CD4-positive, alpha-beta T cell (primary cell): ENCODE results near the gene CNBP. TPM values are rescaled to one million over a fixed set of nuclear protein-coding genes. Genes with fewer than 3 reads are reported as not detected.

Experiments
- ATAC-seq: fragments of 200-7000 bp; cut with Tn5 transposase; one replicate; pipeline ENCODE4 v1.10.0; 2022; ENCODE audit warnings: mild to moderate bottlenecking; ENCODE audit not compliant: poor library complexity
- CTCF ChIA-PET: fragments of 350-600 bp; sonication (Branson Sonifier 250); formaldehyde crosslinking; loops from one replicate; lab custom pipeline; 2021; ENCODE audit warnings: antibody characterized with exemption, inconsistent platforms; lab: Charles Lee
- POLR2A ChIA-PET: fragments of 350-600 bp; sonication (Branson Sonifier 250); formaldehyde crosslinking; loops from one replicate; lab custom pipeline; 2021; ENCODE audit warnings: antibody characterized with exemption, inconsistent platforms; lab: Charles Lee
- DNase-seq, 14 experiments: peaks; one replicate each; pipeline ENCODE4 v3.0.0-alpha.2; 2013 to 2020; ENCODE audit warnings: mixed read lengths in 2 of 14
- H3K27ac ChIP-seq, 2 donors: one replicate each; pipeline versions ENCODE4 v1.5.1 to v1.7.0; 2013; ENCODE audit warnings: low read length in 2 of 2, low read depth in 1 of 2, mild to moderate bottlenecking in 1 of 2
- H3K27me3 ChIP-seq, 2 experiments: 1 replicate in 1 of 2; 2 replicates in 1 of 2; pipeline versions ENCODE4 v1.6.1 to v1.7.0; 2013; ENCODE audit warnings: low read length in 2 of 2, control low read depth in 1 of 2, mild to moderate bottlenecking in 1 of 2, moderate library complexity in 1 of 2; ENCODE audit not compliant: insufficient read depth in 2 of 2, control insufficient read depth in 1 of 2
- H3K36me3 ChIP-seq: one replicate; pipeline ENCODE4 v1.6.1; 2013; ENCODE audit warnings: low read length, control low read depth; ENCODE audit not compliant: insufficient read depth
- H3K4me1 ChIP-seq: one replicate; pipeline ENCODE4 v1.6.1; 2013; ENCODE audit warnings: low read length, control low read depth; ENCODE audit not compliant: insufficient read depth
- H3K4me3 ChIP-seq: one replicate; pipeline ENCODE4 v1.5.1; 2013; ENCODE audit warnings: mild to moderate bottlenecking, low read length, moderate library complexity
- H3K9me3 ChIP-seq, 2 experiments: 1 replicate in 1 of 2; 2 replicates in 1 of 2; pipeline versions ENCODE4 v1.6.1 to v1.7.0; 2013; ENCODE audit warnings: low read length in 2 of 2, mild to moderate bottlenecking in 2 of 2, control low read depth in 1 of 2, moderate library complexity in 1 of 2; ENCODE audit not compliant: control insufficient read depth in 1 of 2, insufficient read depth in 1 of 2
- H3K27ac Mint-ChIP-seq: one replicate; pipeline ENCODE4 v1.8.0; 2020; ENCODE audit warnings: mixed read lengths
- H3K27me3 Mint-ChIP-seq: one replicate; pipeline ENCODE4 v1.8.0; 2021; ENCODE audit warnings: mixed read lengths
- H3K36me3 Mint-ChIP-seq: one replicate; pipeline ENCODE4 v1.8.0; 2021; ENCODE audit warnings: low read depth, mixed read lengths
- H3K4me1 Mint-ChIP-seq: one replicate; pipeline ENCODE4 v1.8.0; 2021; ENCODE audit warnings: low read depth, mixed read lengths
- H3K4me3 Mint-ChIP-seq: one replicate; pipeline ENCODE4 v1.8.0; 2020; ENCODE audit warnings: mild to moderate bottlenecking, mixed read lengths
- H3K9me3 Mint-ChIP-seq: one replicate; pipeline ENCODE4 v1.8.0; 2020; ENCODE audit warnings: mixed read lengths
- intact Hi-C, 2 experiments: fragments of 100-400 bp; cut with DNase I in 1 of 2; cut with micrococcal nuclease in 1 of 2; formaldehyde crosslinking; loops; one replicate each; pipeline versions ENCODE4 v1.15.1 to v1.9.0; 2023 to 2025; cut with DNase I, micrococcal nuclease
- total RNA-seq, 174 experiments: library from RNA in 2 of 174; stranded (reverse) in 2 of 174; gene quantifications; one replicate each; pipeline ENCODE4 v1.2.3 and lab custom pipeline; 2021 to 2026
- TF ChIP-seq, protein P1 (sequence below): fragments of 200-600 bp; IDR thresholded peaks from one replicate; pipeline ENCODE4 v1.8.0; 2022; ENCODE audit warnings: antibody characterized with exemption, mild to moderate bottlenecking

Gene CNBP
- total RNA-seq, 2 experiments from 2014 or later: 260 to 267 TPM

DNA sequence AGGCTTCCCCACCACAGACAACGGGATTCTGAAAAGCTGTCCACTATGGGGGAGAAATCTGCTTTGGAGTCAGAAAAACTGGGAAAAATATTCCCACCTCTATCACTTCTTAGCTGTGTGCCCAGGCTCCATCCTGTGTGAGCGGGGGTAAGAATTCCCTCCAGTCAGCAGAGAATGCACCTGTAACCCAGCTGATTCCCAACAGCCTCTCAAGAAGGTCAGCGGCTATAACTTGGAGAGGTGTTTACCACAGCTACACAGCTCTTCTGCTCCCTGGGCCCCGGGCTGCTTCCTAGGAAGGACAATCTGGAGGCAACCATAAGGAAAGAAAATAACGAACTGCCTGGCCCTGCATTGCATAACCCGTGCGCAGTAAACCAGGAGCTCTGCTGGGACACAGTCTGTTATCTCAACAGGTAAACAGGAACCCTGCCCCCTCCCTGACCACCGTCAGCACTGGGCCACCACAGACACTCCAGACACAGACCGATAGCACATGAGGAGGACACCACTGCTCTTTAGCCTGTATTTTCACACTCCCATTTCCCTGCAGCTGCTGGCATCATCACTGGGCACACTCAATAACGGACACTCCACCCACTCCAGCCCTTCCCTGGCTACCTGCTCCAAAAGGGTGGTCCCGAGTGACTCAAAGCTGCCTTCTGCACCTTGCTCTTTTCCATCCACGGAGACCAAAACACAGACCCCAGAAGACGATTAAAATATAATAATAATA is 64.2 kb downstream of the CNBP start:
- H3K27ac Mint-ChIP-seq: peak overlapping the region; percentile 89
- ATAC-seq: no peak

DNA sequence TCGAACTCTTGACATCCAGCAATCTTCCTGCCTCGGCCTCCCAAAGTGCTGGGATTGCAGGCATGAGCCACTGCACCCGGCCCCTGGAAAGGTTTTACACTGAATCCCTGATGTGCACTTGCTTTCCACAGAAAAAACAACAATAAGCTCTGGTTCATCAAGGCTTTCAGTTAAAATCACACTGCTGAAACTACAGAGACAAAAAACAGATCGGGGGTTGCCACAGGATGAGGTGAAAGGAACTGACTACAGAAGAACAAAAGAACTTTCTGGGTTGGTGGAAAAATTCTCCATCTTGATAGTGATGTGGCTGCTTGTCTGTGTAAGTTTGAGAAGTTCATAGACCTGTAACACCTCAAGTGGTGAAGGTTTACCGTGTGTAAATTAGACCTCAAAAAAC is 65.0 kb downstream of the CNBP start:
- TF ChIP-seq, protein P1, sequence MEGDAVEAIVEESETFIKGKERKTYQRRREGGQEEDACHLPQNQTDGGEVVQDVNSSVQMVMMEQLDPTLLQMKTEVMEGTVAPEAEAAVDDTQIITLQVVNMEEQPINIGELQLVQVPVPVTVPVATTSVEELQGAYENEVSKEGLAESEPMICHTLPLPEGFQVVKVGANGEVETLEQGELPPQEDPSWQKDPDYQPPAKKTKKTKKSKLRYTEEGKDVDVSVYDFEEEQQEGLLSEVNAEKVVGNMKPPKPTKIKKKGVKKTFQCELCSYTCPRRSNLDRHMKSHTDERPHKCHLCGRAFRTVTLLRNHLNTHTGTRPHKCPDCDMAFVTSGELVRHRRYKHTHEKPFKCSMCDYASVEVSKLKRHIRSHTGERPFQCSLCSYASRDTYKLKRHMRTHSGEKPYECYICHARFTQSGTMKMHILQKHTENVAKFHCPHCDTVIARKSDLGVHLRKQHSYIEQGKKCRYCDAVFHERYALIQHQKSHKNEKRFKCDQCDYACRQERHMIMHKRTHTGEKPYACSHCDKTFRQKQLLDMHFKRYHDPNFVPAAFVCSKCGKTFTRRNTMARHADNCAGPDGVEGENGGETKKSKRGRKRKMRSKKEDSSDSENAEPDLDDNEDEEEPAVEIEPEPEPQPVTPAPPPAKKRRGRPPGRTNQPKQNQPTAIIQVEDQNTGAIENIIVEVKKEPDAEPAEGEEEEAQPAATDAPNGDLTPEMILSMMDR: no peak
- H3K4me3 ChIP-seq: peak overlapping the region; percentile 93
- Mint-ChIP-seq H3K36me3 (peaks cover 64% of the 10 kb centered on the region), H3K4me1 (peaks cover 64% of the 10 kb centered on the region), H3K9me3 (no peaks in the 10 kb centered on the region), H3K27ac (peak overlapping the region; percentile 89), H3K27me3 (no peaks in the 10 kb centered on the region), H3K4me3 (peak overlapping the region; percentile 95)
- intact Hi-C loops: loop anchor here in 1 of 2 experiments (1.0 to 5.0 kb wide), 3 partner anchors 36 to 64 kb away; partner anchors contain the start of genes CNBP and ISY1
- H3K9me3 ChIP-seq: no peaks in the 10 kb centered on the region
- H3K27ac ChIP-seq: peak overlapping the region; percentile 82 to 90
- POLR2A ChIA-PET: interaction anchor here (0.8 to 10.6 kb wide), 24 partner anchors 8 to 321 kb away, joined by 3 to 120 read pairs (median 8); partner anchors contain the start of genes ACAD9, CNBP, COPG1 and HMCES
- peaks cover 29% of the 10 kb centered on the region for H3K36me3 ChIP-seq
- peak; percentile 48 for ATAC-seq
- H3K4me1 ChIP-seq: peaks cover 85% of the 10 kb centered on the region
- CTCF ChIA-PET: interaction anchor here (0.7 to 4.9 kb wide), 8 partner anchors 10 to 148 kb away, joined by 3 to 33 read pairs (median 5); no protein-coding TSS in a partner anchor
- peak in 10 of 14 experiments; percentile 22 to 91 (median 54) for DNase-seq
- H3K27me3 ChIP-seq: no peaks in the 10 kb centered on the region

More for the DNA sequence above, 64.2 kb downstream of the CNBP start:
- no peaks in the 10 kb centered on the region for H3K9me3 ChIP-seq
- H3K27me3 Mint-ChIP-seq: no peaks in the 10 kb centered on the region
- H3K4me3 ChIP-seq: peak overlapping the region; percentile 93
- peak overlapping the region; percentile 95 for H3K4me3 Mint-ChIP-seq
- ChIA-PET CTCF (interaction anchor here (0.5 to 4.9 kb wide), 11 partner anchors 13 to 439 kb away, joined by 3 to 33 read pairs (median 3); no protein-coding TSS in a partner anchor), POLR2A (interaction anchor here (0.7 to 10.6 kb wide), 27 partner anchors 7 to 330 kb away, joined by 3 to 120 read pairs (median 8); partner anchors contain the start of genes ACAD9, CNBP, COPG1 and HMCES)
- H3K4me1 Mint-ChIP-seq: peaks cover 56% of the 10 kb centered on the region
- H3K9me3 Mint-ChIP-seq: no peaks in the 10 kb centered on the region
- H3K36me3 ChIP-seq: peaks cover 22% of the 10 kb centered on the region
- H3K4me1 ChIP-seq: peaks cover 77% of the 10 kb centered on the region
- H3K27me3 ChIP-seq: no peaks in the 10 kb centered on the region
- TF ChIP-seq, protein P1: no peak
- intact Hi-C loops: loop anchor here (1.0 to 5.0 kb wide), 7 partner anchors 9 to 128 kb away; partner anchors contain the start of genes CNBP (in 1 of the 2), COPG1 (in 1 of the 2) and ISY1 (in 1 of the 2)
- DNase-seq: peak in 8 of 14 experiments; percentile 8 to 42 (median 22)
- peak overlapping the region; percentile 82 to 90 for H3K27ac ChIP-seq
- H3K36me3 Mint-ChIP-seq: peaks cover 56% of the 10 kb centered on the region

Other genes starting within 250 kb of the CNBP start
- under 1 TPM; 0.19 to 0.45 TPM for gene CFAP92, start 189.8 kb downstream of the CNBP start, total RNA-seq
- under 1 TPM; 0.22 to 0.25 TPM for gene EFCC1, start 182.6 kb downstream of the CNBP start, total RNA-seq
- gene GP9, start 123.1 kb downstream of the CNBP start, total RNA-seq: not detected
- 10 to 100 TPM; 47.5 to 48.1 TPM for gene RAB43, start 62.1 kb downstream of the CNBP start, total RNA-seq
- gene ISY1, start 22.8 kb downstream of the CNBP start, total RNA-seq: 10 to 100 TPM; 28.2 to 28.5 TPM
- 10 to 100 TPM; 77.7 to 79.3 TPM for gene COPG1, start 65.7 kb upstream of the CNBP start, total RNA-seq
- 10 to 100 TPM; 63.5 to 64.0 TPM for gene HMCES, start 95.0 kb upstream of the CNBP start, total RNA-seq
- 1 to 10 TPM; 3.2 to 3.4 TPM for gene EFCAB12, start 244.7 kb upstream of the CNBP start, total RNA-seq